SK-N-SH treated with all-trans-retinoic acid at 6 μM for 48 hours (cell line): ENCODE measurements around the gene UNC45B.

Source experiments
- ATAC-seq: fragments of 200-7000 bp; cut with Tn5 transposase; 3 replicates; pipeline ENCODE4 v1.9.1; 2020; ENCODE audit warnings: mild to moderate bottlenecking, moderate library complexity
- BACH2 ChIP-seq: fragments of 250-450 bp; sonication (Bioruptor Pico); IDR thresholded peaks from 2 replicates; pipeline ENCODE4 v1.9.0; 2021; ENCODE audit warnings: mild to moderate bottlenecking, borderline replicate concordance
- CREB5 ChIP-seq: fragments of 250-450 bp; sonication (Bioruptor Pico); IDR thresholded peaks from 2 replicates; pipeline ENCODE4 v1.5.1; 2020; ENCODE audit warnings: low read depth, mild to moderate bottlenecking, moderate library complexity
- CSDC2 ChIP-seq: fragments of 250-450 bp; sonication (Bioruptor Pico); IDR thresholded peaks from 2 replicates; pipeline ENCODE4 v1.5.0; 2020; ENCODE audit warnings: mild to moderate bottlenecking, moderate library complexity
- GLIS3 ChIP-seq: fragments of 250-450 bp; sonication (Bioruptor Pico); IDR thresholded peaks from 2 replicates; pipeline ENCODE4 v1.5.0; 2020; ENCODE audit warnings: mild to moderate bottlenecking, moderate library complexity
- ISL1 ChIP-seq: fragments of 250-450 bp; sonication (Bioruptor Pico); IDR thresholded peaks from 2 replicates; pipeline ENCODE4 v2.1.2; 2022; ENCODE audit warnings: mild to moderate bottlenecking, moderate library complexity
- OSR1 ChIP-seq: fragments of 250-450 bp; sonication (Bioruptor Pico); IDR thresholded peaks from 2 replicates; pipeline ENCODE4 v1.8.0; 2022; ENCODE audit warnings: moderate library complexity, mild to moderate bottlenecking, inconsistent platforms
- PATZ1 ChIP-seq: fragments of 250-450 bp; sonication (Bioruptor Pico); IDR thresholded peaks from 2 replicates; pipeline ENCODE4 v1.8.0; 2020; ENCODE audit warnings: mild to moderate bottlenecking, moderate library complexity, borderline replicate concordance
- POU6F1 ChIP-seq: fragments of 250-450 bp; sonication (Bioruptor Pico); IDR thresholded peaks from 2 replicates; pipeline ENCODE4 v1.8.0; 2021; ENCODE audit warnings: low read depth, mild to moderate bottlenecking, moderate library complexity, borderline replicate concordance
- RARB ChIP-seq: fragments of 250-450 bp; sonication (Bioruptor Pico); IDR thresholded peaks from 2 replicates; pipeline ENCODE4 v1.8.0; 2021; ENCODE audit warnings: mild to moderate bottlenecking, moderate library complexity
- SNAI2 ChIP-seq: fragments of 250-450 bp; sonication (Bioruptor Pico); IDR thresholded peaks from 2 replicates; pipeline ENCODE4 v1.5.0; 2020; ENCODE audit warnings: mild to moderate bottlenecking, moderate library complexity
- TOX ChIP-seq: fragments of 250-450 bp; sonication (Bioruptor Pico); IDR thresholded peaks from 2 replicates; pipeline ENCODE4 v1.8.0; 2021; ENCODE audit warnings: mild to moderate bottlenecking, moderate library complexity, borderline replicate concordance
- ZFP3 ChIP-seq: fragments of 250-450 bp; sonication (Bioruptor Pico); IDR thresholded peaks from 2 replicates; pipeline ENCODE4 v1.5.0; 2020; ENCODE audit warnings: mild to moderate bottlenecking, moderate library complexity
- ZFP30 ChIP-seq: fragments of 450-650 bp; formaldehyde crosslinking; IDR thresholded peaks from 2 replicates; pipeline ENCODE4 v1.5.0; 2022; ENCODE audit warnings: mild to moderate bottlenecking, moderate library complexity
- ZNF565 ChIP-seq: fragments of 450-650 bp; formaldehyde crosslinking; conservative IDR thresholded peaks from 2 replicates; pipeline ENCODE4 v1.5.0; 2020; ENCODE audit warnings: low read depth, mild to moderate bottlenecking, moderate library complexity
- ZNF8 ChIP-seq: fragments of 450-650 bp; formaldehyde crosslinking; IDR thresholded peaks from 2 replicates; pipeline ENCODE4 v1.5.0; 2020; ENCODE audit warnings: mild to moderate bottlenecking, moderate library complexity
- TF ChIP-seq, protein P1 (sequence below): fragments of 250-450 bp; sonication (Bioruptor Pico); IDR thresholded peaks from 2 replicates; pipeline ENCODE4 v1.5.1; 2021; ENCODE audit warnings: mild to moderate bottlenecking, moderate library complexity
- TF ChIP-seq, protein P2 (sequence below): fragments of 250-450 bp; sonication (Bioruptor Pico); IDR thresholded peaks from 2 replicates; pipeline ENCODE4 v1.5.0; 2020; ENCODE audit warnings: mild to moderate bottlenecking, moderate library complexity

The UNC45B gene

DNA sequence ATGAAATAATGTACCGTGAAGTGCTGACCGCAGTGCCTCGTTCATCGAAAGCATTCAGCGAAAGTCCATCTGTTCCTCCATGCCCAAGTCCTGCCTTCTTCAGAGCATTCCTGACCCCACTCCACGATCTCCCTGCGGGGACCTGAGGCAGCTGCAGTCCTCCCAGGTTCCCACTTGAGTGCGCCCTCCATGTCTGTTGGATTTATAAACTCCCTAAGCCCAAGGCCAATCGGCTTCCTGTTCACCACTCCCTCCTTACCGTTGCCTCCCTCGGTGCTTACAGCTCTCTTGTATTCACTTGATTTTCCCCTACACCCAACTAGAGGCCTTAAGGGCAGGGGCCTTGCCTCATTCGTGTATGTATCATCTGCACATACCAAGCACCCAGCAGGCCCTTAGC is 30.8 kb upstream of the UNC45B start:
- no peak for ATAC-seq
- TF ChIP-seq ZFP30 (CRISPR knock-in tag) (no peak), POU6F1 (CRISPR knock-in tag) (no peak), ZFP3 (CRISPR knock-in tag) (no peak), BACH2 (no peak), OSR1 (no peak), ZNF565 (CRISPR knock-in tag) (no peak), ZNF8 (CRISPR knock-in tag) (no peak), CREB5 (CRISPR knock-in tag) (no peak), GLIS3 (CRISPR knock-in tag) (no peak), TOX (CRISPR knock-in tag) (no peak), CSDC2 (CRISPR knock-in tag) (no peak)
- TF ChIP-seq, protein P1, sequence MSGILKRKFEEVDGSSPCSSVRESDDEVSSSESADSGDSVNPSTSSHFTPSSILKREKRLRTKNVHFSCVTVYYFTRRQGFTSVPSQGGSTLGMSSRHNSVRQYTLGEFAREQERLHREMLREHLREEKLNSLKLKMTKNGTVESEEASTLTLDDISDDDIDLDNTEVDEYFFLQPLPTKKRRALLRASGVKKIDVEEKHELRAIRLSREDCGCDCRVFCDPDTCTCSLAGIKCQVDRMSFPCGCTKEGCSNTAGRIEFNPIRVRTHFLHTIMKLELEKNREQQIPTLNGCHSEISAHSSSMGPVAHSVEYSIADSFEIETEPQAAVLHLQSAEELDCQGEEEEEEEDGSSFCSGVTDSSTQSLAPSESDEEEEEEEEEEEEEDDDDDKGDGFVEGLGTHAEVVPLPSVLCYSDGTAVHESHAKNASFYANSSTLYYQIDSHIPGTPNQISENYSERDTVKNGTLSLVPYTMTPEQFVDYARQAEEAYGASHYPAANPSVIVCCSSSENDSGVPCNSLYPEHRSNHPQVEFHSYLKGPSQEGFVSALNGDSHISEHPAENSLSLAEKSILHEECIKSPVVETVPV (CRISPR knock-in tag), result no peak

DNA sequence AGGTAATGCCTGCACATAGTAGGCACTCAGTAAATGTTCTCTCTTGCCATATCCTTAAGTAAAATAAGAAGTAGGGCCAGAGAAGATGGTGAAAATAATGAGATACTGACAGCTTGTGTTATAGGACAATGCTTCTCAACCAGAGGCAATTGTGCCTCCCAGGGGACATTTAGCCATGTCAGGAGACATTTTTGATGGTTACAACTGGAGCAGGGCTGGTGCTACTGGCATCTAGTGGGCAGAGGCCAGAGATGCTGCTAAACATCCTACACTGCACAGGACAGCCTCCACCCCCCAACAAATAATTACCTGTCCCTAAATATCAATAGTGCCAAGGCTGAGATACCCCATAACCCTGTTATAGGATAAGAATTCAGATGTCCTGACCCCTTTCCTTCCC is 29.6 kb upstream of the UNC45B start:
- ATAC-seq, result peak; percentile 20; the same call in 1 of the 3 replicates

GRCh38 chr17:35119370-35120165 is 28.0 kb upstream of the UNC45B start, which contains the start of gene RAD51D:
TSS of gene RAD51D (minus strand) at chr17:35119860. CDS start at chr17:35119613, 247 bp downstream.
- TF ChIP-seq CSDC2 (CRISPR knock-in tag) (no peak), OSR1 (no peak), PATZ1 (CRISPR knock-in tag) (no peak), ZFP3 (CRISPR knock-in tag) (no peak)
- TF ChIP-seq, all 23 proteins: peak for 0
- ATAC-seq, result peak; percentile 94

More for the DNA sequence above, 29.6 kb upstream of the UNC45B start:
- TF ChIP-seq SNAI2 (CRISPR knock-in tag) (no peak), CREB5 (CRISPR knock-in tag) (no peak), GLIS3 (CRISPR knock-in tag) (no peak), ISL1 (no peak), RARB (CRISPR knock-in tag) (no peak)
- TF ChIP-seq, protein P2, sequence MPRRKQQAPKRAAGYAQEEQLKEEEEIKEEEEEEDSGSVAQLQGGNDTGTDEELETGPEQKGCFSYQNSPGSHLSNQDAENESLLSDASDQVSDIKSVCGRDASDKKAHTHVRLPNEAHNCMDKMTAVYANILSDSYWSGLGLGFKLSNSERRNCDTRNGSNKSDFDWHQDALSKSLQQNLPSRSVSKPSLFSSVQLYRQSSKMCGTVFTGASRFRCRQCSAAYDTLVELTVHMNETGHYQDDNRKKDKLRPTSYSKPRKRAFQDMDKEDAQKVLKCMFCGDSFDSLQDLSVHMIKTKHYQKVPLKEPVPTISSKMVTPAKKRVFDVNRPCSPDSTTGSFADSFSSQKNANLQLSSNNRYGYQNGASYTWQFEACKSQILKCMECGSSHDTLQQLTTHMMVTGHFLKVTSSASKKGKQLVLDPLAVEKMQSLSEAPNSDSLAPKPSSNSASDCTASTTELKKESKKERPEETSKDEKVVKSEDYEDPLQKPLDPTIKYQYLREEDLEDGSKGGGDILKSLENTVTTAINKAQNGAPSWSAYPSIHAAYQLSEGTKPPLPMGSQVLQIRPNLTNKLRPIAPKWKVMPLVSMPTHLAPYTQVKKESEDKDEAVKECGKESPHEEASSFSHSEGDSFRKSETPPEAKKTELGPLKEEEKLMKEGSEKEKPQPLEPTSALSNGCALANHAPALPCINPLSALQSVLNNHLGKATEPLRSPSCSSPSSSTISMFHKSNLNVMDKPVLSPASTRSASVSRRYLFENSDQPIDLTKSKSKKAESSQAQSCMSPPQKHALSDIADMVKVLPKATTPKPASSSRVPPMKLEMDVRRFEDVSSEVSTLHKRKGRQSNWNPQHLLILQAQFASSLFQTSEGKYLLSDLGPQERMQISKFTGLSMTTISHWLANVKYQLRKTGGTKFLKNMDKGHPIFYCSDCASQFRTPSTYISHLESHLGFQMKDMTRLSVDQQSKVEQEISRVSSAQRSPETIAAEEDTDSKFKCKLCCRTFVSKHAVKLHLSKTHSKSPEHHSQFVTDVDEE (CRISPR knock-in tag), result no peak
